AG04449 (cell line): Measurements from ENCODE around the gene DYTN.

Experiments used
- CTCF ChIA-PET: fragments of 350-600 bp; formaldehyde crosslinking; extraction: SDS; loops from one replicate; lab custom pipeline; 2021; ENCODE audit warnings: antibody characterized with exemption; lab: Yijun Ruan, JAX
- POLR2A ChIA-PET: fragments of 400-600, 350-600 bp; formaldehyde crosslinking; extraction: SDS; loops from one replicate; lab custom pipeline; 2020; ENCODE audit warnings: antibody characterized with exemption, inconsistent platforms; lab: Yijun Ruan, JAX
- DNase-seq: peaks from one replicate; pipeline ENCODE4 v3.0.0-alpha.2; 2010; ENCODE audit warnings: low read depth, low spot score
- H3K4me3 ChIP-seq: 2 replicates; pipeline ENCODE4 v1.5.1; 2011; ENCODE audit warnings: low read depth, mild to moderate bottlenecking, control low read depth, low read length
- CTCF ChIP-seq: IDR thresholded peaks from one replicate; pipeline ENCODE4 v1.5.1; 2011; ENCODE audit warnings: mild to moderate bottlenecking, moderate library complexity, low read length, control low read depth, inconsistent platforms; ENCODE audit not compliant: insufficient read depth; ENCODE audit errors: missing control alignments

Gene DYTN

GRCh38 chr2:206647985-206648384 is 70.2 kb downstream of the DYTN start:
- POLR2A ChIA-PET: no interaction called here
- CTCF ChIA-PET: interaction anchor here (1.0 kb wide), 1 partner anchor 133 kb away, joined by 3 read pairs; no protein-coding TSS in a partner anchor
- no peak for TF ChIP-seq CTCF
- no peak for DNase-seq
- H3K4me3 ChIP-seq: no peak overlapping the region

- ChIA-PET POLR2A (no interaction called here), CTCF (interaction anchor here (1.2 kb wide), 1 partner anchor 139 kb away, joined by 3 read pairs; no protein-coding TSS in a partner anchor)
- no peak for TF ChIP-seq CTCF
- no peak within 1 kb of the TSS for H3K4me3 ChIP-seq
- no peak for DNase-seq
Observed at GRCh38 chr2:206642075-206643025, 75.8 kb downstream of the DYTN start, which contains the start of gene FAM237A. Gene FAM237A, plus strand, starts transcription at chr2:206642487. Its CDS starts 1,750 bp downstream, at chr2:206644237.

GRCh38 chr2:206641226-206641625 is 77.0 kb downstream of the DYTN start:
- no peak for TF ChIP-seq CTCF
- ChIA-PET CTCF (interaction anchor here (1.2 kb wide), 1 partner anchor 140 kb away, joined by 3 read pairs; no protein-coding TSS in a partner anchor), POLR2A (no interaction called here)
- DNase-seq: no peak
- H3K4me3 ChIP-seq: no peak overlapping the region

DNA sequence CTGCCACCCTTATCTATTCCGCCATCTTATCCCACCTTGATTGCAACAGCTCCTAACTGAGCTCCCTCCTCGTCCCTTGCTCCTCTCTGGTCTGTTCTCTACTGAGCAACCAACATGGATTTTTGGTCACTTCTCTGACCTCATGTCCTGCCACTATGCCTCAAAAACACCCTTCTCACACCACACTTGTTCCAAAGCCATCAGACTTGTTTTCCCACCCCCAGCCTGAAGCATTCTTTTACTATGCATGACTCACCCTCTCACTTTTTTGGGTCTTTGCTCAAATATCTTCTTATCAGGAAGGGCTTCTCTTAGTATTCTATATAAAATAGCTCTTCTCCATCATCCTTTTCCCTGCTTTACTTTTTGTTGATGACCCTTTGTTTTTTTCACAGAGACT is 78.6 kb downstream of the DYTN start:
- TF ChIP-seq CTCF: no peak
- DNase-seq: no peak
- no peak overlapping the region for H3K4me3 ChIP-seq
- POLR2A ChIA-PET: no interaction called here
- CTCF ChIA-PET: no interaction called here

- DNase-seq: no peak
- ChIA-PET CTCF (no interaction called here), POLR2A (no interaction called here)
Observed at GRCh38 chr2:206635015-206635414, 83.2 kb downstream of the DYTN start.

More at GRCh38 chr2:206635015-206635414, 83.2 kb downstream of the DYTN start:
- no peak for TF ChIP-seq CTCF
- no peak overlapping the region for H3K4me3 ChIP-seq
